HG02840 (cell line): ENCODE data around the gene HOMER3.
"Not testable (repeated sequence)": the region's sequence is repeated elsewhere in the genome, so short reads cannot be mapped to it uniquely, and the experiment has no call there.

Experiments
- ATAC-seq: cut with Tn5 transposase; IDR thresholded peaks from one replicate; pipeline ENCODE4 v1.9.1; 2021; ENCODE audit warnings: mild to moderate bottlenecking, moderate library complexity, moderate number of reproducible peaks; ENCODE audit not compliant: unreplicated experiment, low FRiP score

The HOMER3 gene

DNA sequence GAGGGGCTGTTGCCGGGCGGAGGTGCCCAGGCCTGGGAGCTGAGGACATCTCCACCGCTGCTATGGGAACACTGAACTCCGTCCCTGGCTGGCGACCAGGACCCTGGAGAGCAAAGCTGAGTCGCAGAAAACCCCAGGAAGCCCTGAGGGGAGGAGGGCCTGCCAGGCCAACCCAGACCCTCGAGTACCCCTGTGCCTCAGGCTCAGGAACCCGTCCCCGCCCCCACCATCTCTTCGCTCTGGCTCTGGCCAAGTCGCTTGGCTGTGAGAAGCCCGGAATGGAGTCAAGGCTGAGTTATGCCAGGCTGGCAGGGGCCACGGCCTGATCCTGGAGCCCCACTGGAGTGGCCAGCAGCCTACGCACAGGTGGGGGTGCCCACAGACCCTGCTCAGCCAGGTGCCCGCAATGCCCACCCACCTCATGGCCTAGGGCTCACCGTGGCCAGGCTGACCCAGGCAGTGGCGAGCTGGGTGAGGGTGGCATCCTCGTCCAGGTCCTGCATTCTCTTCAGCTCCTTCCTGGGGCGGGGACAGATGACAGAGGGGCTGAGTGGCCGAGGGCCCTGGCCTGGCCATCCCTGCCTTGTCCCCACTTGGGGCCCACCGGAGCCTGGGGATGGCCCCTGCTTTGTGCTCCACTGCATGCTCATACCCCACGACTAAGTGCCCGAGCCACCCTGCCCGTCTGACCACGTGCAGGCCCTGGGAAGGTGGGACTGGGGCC is 36.5 kb downstream of the HOMER3 start:
- ATAC-seq: no peak

DNA sequence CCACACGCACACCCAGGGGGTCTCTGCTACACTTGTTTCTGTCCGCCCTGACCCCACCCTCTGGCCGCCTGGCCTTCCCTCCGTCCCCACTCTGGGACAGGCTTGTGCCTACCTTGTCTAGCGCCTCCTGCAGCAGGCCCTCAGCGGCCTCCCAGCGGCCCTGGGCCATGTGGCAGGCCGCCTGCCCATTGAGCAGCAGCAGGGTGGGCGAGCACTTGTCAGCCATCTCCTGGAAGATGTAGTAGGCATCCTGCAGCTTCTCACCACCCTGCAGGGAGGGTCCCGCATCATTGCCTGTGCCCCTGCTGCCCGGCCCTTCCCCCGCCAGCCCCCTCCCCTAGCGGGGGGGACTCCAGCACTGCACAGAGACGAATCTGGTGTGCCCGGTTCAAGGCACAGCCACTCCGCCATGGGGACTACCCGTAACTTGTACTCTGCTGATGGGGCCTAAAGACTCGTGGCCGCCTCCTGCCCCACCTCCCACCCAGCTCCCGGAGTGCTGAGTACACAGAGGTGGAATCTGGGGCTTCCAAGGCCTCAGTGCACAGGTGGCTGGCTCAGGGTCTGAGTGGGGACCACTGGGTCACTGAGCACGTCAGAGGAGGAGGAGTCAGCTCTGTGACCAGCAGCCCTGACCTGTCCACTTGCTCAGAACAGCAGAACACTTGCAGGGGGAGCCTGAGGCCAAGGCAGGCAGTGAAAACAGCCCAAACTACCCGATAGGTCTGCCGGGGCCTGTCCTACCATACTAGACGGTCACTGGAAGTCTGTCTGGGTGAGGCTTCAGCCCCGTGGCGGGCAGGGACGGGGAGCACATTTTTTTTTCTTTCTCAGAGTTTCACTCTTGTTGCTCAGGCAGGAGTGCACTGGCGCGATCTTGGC is 37.6 kb downstream of the HOMER3 start:
- no peak for ATAC-seq

DNA sequence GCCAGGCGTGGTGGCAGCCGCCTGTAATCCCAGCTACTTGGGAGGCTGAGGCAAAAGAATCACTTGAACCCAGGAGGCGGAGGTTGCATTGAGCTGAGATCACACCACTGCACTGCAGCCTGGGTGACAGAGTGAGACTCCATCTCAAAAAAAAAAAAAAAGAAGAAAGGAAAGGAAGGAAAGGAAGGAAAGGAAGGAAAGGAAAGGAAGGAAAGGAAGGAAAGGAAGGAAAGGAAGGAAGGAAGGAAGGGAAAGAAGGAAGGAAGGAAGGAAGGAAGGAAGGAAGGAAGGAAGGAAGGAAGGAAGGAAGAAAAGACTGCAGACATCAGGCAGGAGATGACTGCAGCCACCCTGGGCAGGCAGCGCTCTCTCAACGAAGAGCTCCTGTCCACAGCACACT is 38.5 kb downstream of the HOMER3 start:
- ATAC-seq: not testable (repeated sequence)

DNA sequence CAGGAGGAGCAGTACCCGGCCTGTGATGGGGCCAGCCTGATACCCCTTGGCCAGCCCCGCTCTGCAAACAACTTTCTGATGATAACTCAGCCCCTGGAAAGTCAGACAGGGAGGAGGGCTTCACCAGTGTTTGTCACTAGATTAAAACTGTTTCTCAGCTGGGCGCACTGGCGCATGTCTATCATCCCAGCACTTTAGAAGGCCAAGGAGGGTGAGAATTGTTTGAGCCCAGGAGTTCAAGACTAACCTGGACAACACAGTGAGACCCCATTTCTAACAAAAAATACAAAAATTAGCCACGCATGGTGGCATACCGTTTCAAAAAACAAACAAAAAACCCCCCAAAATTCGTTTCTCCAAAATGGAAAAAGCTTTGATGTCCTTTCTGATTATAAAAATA is 39.5 kb downstream of the HOMER3 start:
- no peak for ATAC-seq

- ATAC-seq: no peak
Measured at GRCh38 chr19:18900700-18901481, 40.1 kb downstream of the HOMER3 start.

GRCh38 chr19:18899624-18900560 is 41.1 kb downstream of the HOMER3 start:
- no peak for ATAC-seq

DNA sequence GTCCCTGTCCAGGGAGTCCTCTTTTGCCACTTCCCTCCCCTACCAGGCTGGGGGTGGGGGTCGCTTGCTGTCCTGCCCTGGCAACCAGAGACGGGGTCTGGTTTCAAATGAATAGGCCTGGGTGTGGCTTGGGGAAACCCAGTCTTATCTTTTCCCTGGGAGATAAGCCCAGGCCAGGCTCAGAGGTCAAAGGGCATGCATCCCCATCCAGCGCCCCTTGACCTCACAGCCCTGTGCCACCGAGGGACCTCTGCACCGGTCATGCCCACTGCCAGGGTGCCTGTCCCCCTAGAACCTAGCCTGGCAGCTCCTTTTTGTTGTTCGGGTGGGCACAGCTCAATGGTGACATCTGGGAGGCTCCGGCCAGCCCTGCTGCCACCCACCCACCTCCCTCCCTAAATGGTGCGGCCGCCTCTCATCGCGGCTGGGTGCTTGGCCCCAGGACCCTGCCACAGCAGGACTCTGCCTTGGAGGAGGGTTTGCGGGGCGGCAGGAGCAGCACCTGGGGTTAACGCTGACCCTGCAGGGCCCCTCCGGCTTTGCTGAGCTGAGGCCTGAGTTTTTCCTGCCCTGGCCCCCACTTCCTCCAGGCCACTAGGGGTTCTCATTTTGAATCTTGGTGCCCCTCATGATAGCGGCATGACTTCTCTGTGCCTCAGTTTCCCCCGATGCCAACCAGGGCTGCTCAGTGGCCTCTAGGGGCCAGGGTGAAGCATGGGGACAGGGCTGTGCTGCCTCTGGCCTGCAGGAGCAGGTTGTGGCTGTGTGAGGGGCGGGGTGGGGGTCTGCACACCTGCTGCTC is 42.2 kb downstream of the HOMER3 start:
- ATAC-seq: no peak

DNA sequence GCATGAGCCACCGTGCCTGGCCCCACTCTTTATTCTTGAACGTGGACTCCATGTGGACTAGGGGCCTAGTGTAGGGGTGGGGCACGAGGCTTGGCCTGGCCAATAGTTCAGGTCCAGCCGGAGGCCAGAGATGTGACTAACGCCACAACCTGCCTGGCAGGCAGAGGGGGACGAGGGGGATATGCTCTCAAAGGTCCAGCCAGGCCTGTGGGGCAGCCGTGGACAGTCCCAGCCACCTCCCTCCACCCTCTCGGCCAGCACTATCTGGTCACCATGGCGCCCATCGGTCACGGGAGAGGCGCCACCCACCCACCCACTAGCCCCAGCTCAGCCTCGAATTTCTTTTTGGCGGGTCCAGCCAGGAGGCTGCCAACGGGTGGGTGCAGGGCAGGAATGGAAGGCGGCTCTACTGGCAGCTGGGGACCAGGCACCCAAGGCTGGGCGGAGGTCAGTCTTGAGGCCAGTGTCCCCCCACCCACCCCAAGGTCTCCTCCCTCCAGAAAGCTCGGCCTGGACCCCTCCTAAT is 42.9 kb downstream of the HOMER3 start:
- no peak for ATAC-seq

DNA sequence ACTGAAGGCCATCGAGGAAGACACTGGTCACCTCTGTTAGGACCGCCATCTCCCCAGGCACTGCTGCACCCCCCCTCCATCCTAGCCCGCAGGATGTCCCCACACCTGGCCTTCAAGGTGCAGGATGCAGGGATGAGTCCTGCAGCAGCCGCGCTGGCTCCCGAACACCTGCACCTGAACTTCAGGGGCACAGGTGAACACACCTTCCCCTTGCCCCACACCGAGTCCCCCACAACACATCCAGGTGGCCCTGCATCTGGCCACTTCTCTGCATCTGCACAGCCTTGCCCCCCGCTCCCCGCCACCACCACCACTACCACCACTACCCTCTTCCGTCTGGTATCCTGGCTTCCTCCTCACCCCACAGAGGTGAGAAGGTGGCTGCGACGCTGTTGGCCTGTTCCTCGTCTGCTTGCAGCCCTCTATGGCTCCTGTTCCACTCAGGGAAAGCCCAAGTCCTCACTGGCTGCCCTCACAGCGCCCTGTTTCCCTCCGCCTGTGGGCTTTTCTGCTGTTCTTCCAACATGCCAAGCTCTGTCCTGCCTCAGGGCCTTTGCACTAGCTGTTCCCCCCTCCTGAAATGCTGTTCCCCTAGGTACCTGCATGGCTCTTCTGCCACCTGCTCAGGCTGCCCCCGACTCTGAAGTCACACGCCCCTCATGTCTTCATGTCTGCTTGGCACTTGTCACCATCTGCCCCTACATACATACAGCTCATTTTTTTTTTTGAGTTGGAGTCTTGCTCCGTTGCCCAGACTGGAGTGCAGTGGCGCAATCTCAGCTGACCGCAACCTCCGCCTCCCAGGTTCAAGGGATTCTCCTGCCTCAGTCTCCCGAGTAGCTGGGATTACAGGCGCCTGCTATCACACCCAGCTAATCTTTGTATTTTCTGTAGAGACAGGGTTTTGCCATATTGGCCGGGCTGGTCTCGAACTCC is 43.7 kb downstream of the HOMER3 start:
- ATAC-seq: no peak

DNA sequence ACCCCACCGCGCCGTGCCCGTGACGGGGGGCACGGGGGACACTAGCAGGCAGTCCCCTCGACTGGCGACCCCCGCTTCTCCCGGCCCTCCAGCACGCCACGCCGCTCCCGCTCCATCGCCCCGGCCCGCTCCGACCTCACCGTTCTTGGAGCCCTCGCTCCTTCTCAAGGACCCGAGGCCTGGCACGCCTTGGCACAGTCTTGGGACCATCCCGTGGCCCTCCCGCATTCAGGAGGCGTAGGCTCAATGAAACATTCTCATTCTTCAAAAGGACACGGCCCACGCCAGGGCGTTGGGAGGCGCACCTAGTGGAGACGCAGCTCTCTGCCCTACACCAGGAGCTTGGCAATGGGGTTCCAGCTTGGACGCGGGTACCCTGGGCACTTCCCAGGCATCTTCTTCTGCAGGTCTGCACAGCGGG is 44.6 kb downstream of the HOMER3 start:
- ATAC-seq: no peak

GRCh38 chr19:18895824-18896341 is 45.1 kb downstream of the HOMER3 start, which contains the start of gene CERS1:
TSS of gene CERS1 (minus strand) at chr19:18896158. CDS start at chr19:18896072, 86 bp downstream.
- no peak for ATAC-seq

DNA sequence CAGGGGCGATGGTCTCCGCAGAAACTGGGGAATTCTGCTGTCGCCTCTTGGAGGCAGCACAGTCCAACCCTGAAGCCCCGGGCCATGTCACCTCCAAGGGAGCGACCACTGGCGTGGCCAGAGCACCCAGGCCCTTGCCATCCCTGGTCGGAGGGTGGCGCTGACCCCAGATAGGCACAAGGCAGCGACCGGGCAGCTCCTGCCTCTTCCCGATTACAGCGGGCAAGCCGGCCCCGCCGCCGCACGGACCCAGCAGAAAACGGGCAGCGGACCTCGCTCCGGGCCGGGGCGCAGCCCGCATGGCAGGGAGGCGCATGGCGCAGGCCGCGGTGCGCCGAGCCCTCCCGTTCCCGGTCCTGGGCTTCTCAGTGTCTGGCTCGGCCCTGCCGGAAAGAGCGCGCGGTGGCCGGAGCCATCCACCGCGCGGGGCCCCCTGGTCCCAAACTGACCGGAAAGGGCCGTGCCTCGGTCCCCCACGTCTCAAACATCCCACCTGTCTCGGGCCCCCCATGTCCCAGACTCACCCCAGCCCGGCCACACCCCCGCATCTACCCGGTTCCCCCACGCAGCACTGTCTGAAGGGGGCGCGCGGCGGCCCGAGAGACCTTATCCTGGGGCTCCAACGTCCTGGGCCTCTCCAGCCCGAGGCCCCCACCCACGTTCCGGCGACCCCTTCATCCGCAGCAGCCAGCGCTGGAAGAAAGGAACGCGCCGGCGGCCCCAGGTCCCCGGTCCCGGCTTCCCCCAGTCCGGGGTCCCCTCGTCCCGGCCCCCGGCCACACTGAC is 45.8 kb downstream of the HOMER3 start:
- no peak for ATAC-seq

DNA sequence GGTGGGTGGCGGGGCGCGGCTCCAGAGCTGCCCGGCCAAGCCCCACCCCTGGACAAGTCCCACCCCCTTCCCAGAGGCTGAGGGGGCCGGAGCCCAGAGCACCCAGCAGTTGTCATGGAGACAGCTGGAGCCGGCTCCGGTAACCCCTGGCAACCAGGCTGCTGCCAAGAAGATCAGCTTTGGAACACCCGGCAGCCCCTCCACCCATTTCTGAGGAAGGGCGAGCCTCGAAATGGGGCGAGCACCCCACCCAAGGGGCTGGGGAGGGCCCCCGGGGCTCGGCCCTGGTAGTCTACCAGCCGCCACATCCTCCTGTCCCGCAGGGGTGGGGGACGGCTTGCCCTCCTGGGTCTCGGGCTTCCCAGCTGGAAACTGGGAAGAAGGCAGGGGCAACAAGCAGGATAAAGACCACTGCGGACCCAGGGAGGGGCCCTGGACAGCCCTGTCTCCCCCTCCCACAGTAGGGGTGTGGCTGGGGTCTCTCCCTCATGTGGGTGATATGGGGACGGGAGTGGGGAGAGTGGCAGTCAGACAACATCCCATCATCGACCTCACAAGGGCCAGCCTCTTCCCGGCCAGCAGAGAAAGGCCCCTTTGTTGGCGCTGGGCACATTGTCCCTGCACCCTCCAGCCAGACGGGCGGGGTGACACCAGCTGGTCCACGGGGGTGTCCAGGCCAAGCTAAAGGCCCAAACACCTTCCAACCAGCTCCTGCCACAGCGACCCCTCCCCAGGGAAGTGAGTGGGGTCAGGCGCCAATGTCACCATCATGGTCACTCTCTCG is 46.6 kb downstream of the HOMER3 start:
- no peak for ATAC-seq

GRCh38 chr19:18893587-18894253 is 47.3 kb downstream of the HOMER3 start:
- no peak for ATAC-seq

GRCh38 chr19:18889949-18890745 is 50.9 kb downstream of the HOMER3 start:
- ATAC-seq: no peak
